ENCODE measurements around the gene NTF4. TPM values are rescaled to one million over a fixed set of nuclear protein-coding genes. Genes with fewer than 3 reads are reported as not detected.

The NTF4 gene
- total and polyA plus RNA-seq, 11 donors, result 0.76 TPM; not detected in 10

Other genes starting within 250 kb of the NTF4 start
- 1 to 10 TPM in 8 of 9 donors, not detected in 1; 1.2 to 5.4 (median 3.3) TPM for gene HSD17B14, start 228.3 kb downstream of the NTF4 start, total RNA-seq
- gene HSD17B14, start 228.3 kb downstream of the NTF4 start, polyA plus RNA-seq, result 1 to 10 TPM; 1.6 to 2.7 TPM
- gene PLEKHA4, start 196.2 kb downstream of the NTF4 start, total RNA-seq, result 10 to 100 TPM in 8 of 9 donors, 1 to 10 TPM in 1; 7.5 to 66.9 (median 24.8) TPM
- gene PLEKHA4, start 196.2 kb downstream of the NTF4 start, polyA plus RNA-seq, result 10 to 100 TPM; 28.6 to 32.0 TPM
- gene PPP1R15A, start 192.4 kb downstream of the NTF4 start, total RNA-seq, result 10 to 100 TPM; 51.7 to 88.2 (median 62.6) TPM
- 100 to 1,000 TPM in 1 of 2 donors, 10 to 100 TPM in 1; 86.6 to 181 TPM for gene PPP1R15A, start 192.4 kb downstream of the NTF4 start, polyA plus RNA-seq
- 1 to 10 TPM in 1 of 9 donors, under 1 TPM in 5, not detected in 3; 0.21 to 1.1 (median 0.32) TPM for gene TULP2, start 166.1 kb downstream of the NTF4 start, total RNA-seq
- gene TULP2, start 166.1 kb downstream of the NTF4 start, polyA plus RNA-seq, result under 1 TPM in 1 of 2 donors, not detected in 1; 0.26 TPM
- 100 to 1,000 TPM; 200 to 428 (median 286) TPM for gene NUCB1, start 164.5 kb downstream of the NTF4 start, total RNA-seq
- gene NUCB1, start 164.5 kb downstream of the NTF4 start, polyA plus RNA-seq, result 100 to 1,000 TPM; 179 to 384 TPM
- under 1 TPM in 1 of 9 donors, not detected in 8; 0.49 TPM for gene DHDH, start 131.1 kb downstream of the NTF4 start, total RNA-seq
- under 1 TPM in 1 of 2 donors, not detected in 1; 0.15 TPM for gene DHDH, start 131.1 kb downstream of the NTF4 start, polyA plus RNA-seq
- 10 to 100 TPM; 17.9 to 68.4 (median 23.1) TPM for gene BAX, start 109.9 kb downstream of the NTF4 start, total RNA-seq
- gene BAX, start 109.9 kb downstream of the NTF4 start, polyA plus RNA-seq, result 10 to 100 TPM; 21.1 to 34.4 TPM
- 1,000 to 10,000 TPM in 4 of 9 donors, 100 to 1,000 TPM in 5; 484 to 6,770 (median 857) TPM for gene FTL, start 99.5 kb downstream of the NTF4 start, total RNA-seq
- 1,000 to 10,000 TPM in 1 of 2 donors, 100 to 1,000 TPM in 1; 836 to 1,542 TPM for gene FTL, start 99.5 kb downstream of the NTF4 start, polyA plus RNA-seq
- gene GYS1, start 71.5 kb downstream of the NTF4 start, total RNA-seq, result 100 to 1,000 TPM; 125 to 264 (median 173) TPM
- 100 to 1,000 TPM; 114 to 154 TPM for gene GYS1, start 71.5 kb downstream of the NTF4 start, polyA plus RNA-seq
- 10 to 100 TPM; 41.4 to 93.9 (median 50.9) TPM for gene RUVBL2, start 70.9 kb downstream of the NTF4 start, total RNA-seq
- 100 to 1,000 TPM in 1 of 2 donors, 10 to 100 TPM in 1; 68.0 to 109 TPM for gene RUVBL2, start 70.9 kb downstream of the NTF4 start, polyA plus RNA-seq
- gene LHB, start 47.7 kb downstream of the NTF4 start, total RNA-seq, result not detected
- not detected for gene LHB, start 47.7 kb downstream of the NTF4 start, polyA plus RNA-seq
- not detected for gene CGB3, start 40.5 kb downstream of the NTF4 start, total RNA-seq
- gene CGB3, start 40.5 kb downstream of the NTF4 start, polyA plus RNA-seq, result not detected
- gene CGB2, start 32.9 kb downstream of the NTF4 start, total RNA-seq, result not detected
- gene CGB2, start 32.9 kb downstream of the NTF4 start, polyA plus RNA-seq, result not detected
- gene CGB1, start 27.9 kb downstream of the NTF4 start, total RNA-seq, result not detected
- gene CGB1, start 27.9 kb downstream of the NTF4 start, polyA plus RNA-seq, result not detected
- gene CGB5, start 21.0 kb downstream of the NTF4 start, total RNA-seq, result not detected
- not detected for gene CGB5, start 21.0 kb downstream of the NTF4 start, polyA plus RNA-seq
- not detected for gene CGB8, start 15.7 kb downstream of the NTF4 start, total RNA-seq
- gene CGB8, start 15.7 kb downstream of the NTF4 start, polyA plus RNA-seq, result not detected
- under 1 TPM in 1 of 9 donors, not detected in 8; 0.27 TPM for gene CGB7, start 7.1 kb downstream of the NTF4 start, total RNA-seq
- under 1 TPM; 0.08 TPM for gene CGB7, start 7.1 kb downstream of the NTF4 start, polyA plus RNA-seq
- gene KCNA7, start 7.9 kb upstream of the NTF4 start, total RNA-seq, result 1 to 10 TPM in 2 of 9 donors, under 1 TPM in 7; 0.12 to 1.6 (median 0.36) TPM
- gene KCNA7, start 7.9 kb upstream of the NTF4 start, polyA plus RNA-seq, result 1 to 10 TPM in 1 of 2 donors, under 1 TPM in 1; 0.07 to 2.2 TPM
- 100 to 1,000 TPM in 4 of 9 donors, 10 to 100 TPM in 5; 61.6 to 115 (median 92.2) TPM for gene SNRNP70, start 20.6 kb upstream of the NTF4 start, total RNA-seq
- gene SNRNP70, start 20.6 kb upstream of the NTF4 start, polyA plus RNA-seq, result 100 to 1,000 TPM in 1 of 2 donors, 10 to 100 TPM in 1; 96.6 to 163 TPM
- gene LIN7B, start 49.6 kb upstream of the NTF4 start, total RNA-seq, result 10 to 100 TPM; 13.4 to 55.8 (median 22.6) TPM
- 10 to 100 TPM; 12.6 to 40.5 TPM for gene LIN7B, start 49.6 kb upstream of the NTF4 start, polyA plus RNA-seq
- gene C19orf73, start 54.3 kb upstream of the NTF4 start, total RNA-seq, result 1 to 10 TPM in 6 of 9 donors, under 1 TPM in 3; 0.69 to 3.1 (median 1.3) TPM
- 1 to 10 TPM; 1.4 to 3.8 TPM for gene C19orf73, start 54.3 kb upstream of the NTF4 start, polyA plus RNA-seq
- 1 to 10 TPM; 2.7 to 7.7 (median 5.1) TPM for gene PPFIA3, start 54.7 kb upstream of the NTF4 start, total RNA-seq
- gene PPFIA3, start 54.7 kb upstream of the NTF4 start, polyA plus RNA-seq, result 10 to 100 TPM in 1 of 2 donors, 1 to 10 TPM in 1; 7.4 to 12.8 TPM
- gene HRC, start 90.6 kb upstream of the NTF4 start, total RNA-seq, result 1,000 to 10,000 TPM in 4 of 9 donors, 100 to 1,000 TPM in 5; 544 to 1,953 (median 875) TPM
- gene HRC, start 90.6 kb upstream of the NTF4 start, polyA plus RNA-seq, result 100 to 1,000 TPM; 267 to 867 TPM
- gene TRPM4, start 93.0 kb upstream of the NTF4 start, total RNA-seq, result 10 to 100 TPM; 19.3 to 34.5 (median 25.8) TPM
- gene TRPM4, start 93.0 kb upstream of the NTF4 start, polyA plus RNA-seq, result 10 to 100 TPM; 16.8 to 45.3 TPM